HepG2 (cell line): ENCODE data around the gene TFAP2A.

Experiments
- FOSL1 ChIP-seq: sonication (generic); formaldehyde crosslinking; IDR thresholded peaks from 2 replicates; pipeline ENCODE4 v1.9.0; 2021; ENCODE audit warnings: missing genetic modification reagents, borderline replicate concordance
- FOXA3 ChIP-seq: IDR thresholded peaks from 2 replicates; pipeline ENCODE4 v1.6.1; 2016; ENCODE audit warnings: missing genetic modification reagents, missing compliant biosample characterization

DNA sequence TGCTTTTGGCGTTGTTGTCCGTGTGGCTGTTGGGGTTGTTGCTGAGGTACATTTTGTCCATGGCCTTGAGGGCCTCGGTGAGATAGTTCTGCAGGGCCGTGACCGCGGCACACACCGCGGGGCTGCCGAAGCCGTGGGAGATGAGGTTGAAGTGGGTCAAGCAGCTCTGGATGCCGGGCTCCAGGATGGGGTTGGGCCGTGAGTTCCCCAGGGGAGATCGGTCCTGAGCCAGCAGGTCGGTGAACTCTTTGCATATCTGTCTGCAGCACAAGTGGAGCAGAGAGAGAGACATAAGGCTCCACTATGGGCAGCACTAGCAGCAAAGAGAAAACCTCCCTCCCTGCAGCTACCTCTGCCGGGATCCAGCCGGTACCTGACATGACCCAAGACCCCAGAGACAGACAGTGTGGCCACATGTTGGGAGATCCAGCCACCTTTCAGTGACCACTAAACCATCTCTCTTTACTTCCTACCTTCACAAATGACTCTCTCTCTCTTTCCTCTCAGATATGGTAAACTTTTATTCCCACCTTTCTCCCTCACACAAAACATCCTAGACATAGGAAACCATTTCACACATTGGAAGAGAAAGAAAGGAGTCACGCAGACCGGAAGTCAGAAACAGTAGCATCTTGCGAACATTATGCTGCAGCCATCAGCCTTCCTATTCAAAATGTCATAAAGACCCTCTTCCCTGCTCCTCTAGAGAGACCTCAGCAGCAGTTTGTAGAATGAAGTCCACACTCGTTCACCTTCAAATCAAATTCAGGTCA lies 16.2 kb downstream of the TFAP2A start:
- TF ChIP-seq FOXA3 (CRISPR knock-in tag) (no peak), FOSL1 (CRISPR knock-in tag) (no peak)
